Astrocyte (in vitro differentiated cells and primary cell): ENCODE data around the gene ARPP21.

ENCODE experiments used
- CTCF ChIP-seq: IDR thresholded peaks from 2 replicates; pipeline ENCODE4 v1.5.1; 2011; ENCODE audit warnings: low read depth, mild to moderate bottlenecking, inconsistent platforms, low read length, moderate library complexity; ENCODE audit not compliant: insufficient read depth
- EZH2 ChIP-seq: IDR thresholded peaks from 2 replicates; pipeline ENCODE4 v1.6.1; 2012; ENCODE audit warnings: mild to moderate bottlenecking, low read length, inconsistent platforms; ENCODE audit not compliant: insufficient read depth

DNA sequence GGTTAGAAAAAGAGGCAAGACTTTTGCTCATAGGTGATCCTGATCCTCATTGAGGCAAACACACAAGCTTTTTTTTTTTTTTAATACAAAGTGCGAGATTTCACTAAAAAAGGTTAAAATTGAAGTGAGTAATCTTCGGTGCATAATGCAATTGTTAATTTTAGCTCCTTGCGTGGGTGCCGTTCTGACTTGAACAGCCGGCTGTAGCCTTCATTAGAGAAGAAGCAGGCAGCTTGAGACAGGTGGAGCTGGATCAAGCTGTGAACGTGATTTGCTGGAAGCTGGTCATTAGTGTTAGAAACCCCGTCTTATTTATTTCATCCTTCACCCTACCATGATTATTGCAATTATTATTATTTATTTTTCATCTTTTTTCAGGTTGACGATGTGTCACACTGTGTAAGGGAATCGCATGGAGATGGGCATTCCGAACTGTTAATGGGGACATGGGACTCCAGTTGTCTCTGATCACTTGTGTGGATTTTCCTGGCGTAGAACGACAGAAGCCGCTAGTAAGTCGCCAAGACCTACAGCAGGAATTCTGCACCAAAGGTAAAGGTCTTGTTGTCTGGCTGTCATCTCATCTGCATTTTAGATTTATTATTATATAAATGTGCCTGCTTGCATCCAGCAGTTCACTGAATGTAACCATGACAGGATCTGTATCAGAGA, 40.2 kb downstream of the ARPP21 start:
- no peak for TF ChIP-seq CTCF
- TF ChIP-seq EZH2: no peak
